PC-9 (cell line): ENCODE results near the gene RDM1. TPM values are rescaled to one million over a fixed set of nuclear protein-coding genes. Genes with fewer than 3 reads are reported as not detected.

Source experiments
- BruUV-seq: library from RNA; stranded (reverse); fragments of 400-500 nt; replicated peaks from 2 replicates; lab custom pipeline; 2021; lab: Mats Ljungman, UMichigan
- CTCF ChIA-PET: fragments of 300-600 bp; sonication (Branson Sonifier 250); formaldehyde crosslinking; loops from one replicate; lab custom pipeline; 2022; ENCODE audit warnings: antibody characterized with exemption; lab: Charles Lee
- POLR2A ChIA-PET: fragments of 300-600 bp; sonication (Branson Sonifier 250); formaldehyde crosslinking; loops from one replicate; lab custom pipeline; 2022; ENCODE audit warnings: antibody characterized with exemption; ENCODE audit not compliant: unreplicated experiment; lab: Charles Lee
- DNase-seq, 2 experiments: peaks; one replicate each; pipeline versions ENCODE4 v3.0.0 to v3.0.0-alpha.2; 2015 to 2022; ENCODE audit warnings: mixed read lengths in 1 of 2
- H2AFZ ChIP-seq: fragments of 200-600 bp; sonication (generic); 2 replicates; pipeline ENCODE4 v1.8.1; 2017; ENCODE audit warnings: antibody characterized with exemption
- H3F3A ChIP-seq: fragments of 200-600 bp; sonication (generic); 2 replicates; pipeline ENCODE4 v1.8.1; 2017; ENCODE audit warnings: antibody characterized with exemption, mild to moderate bottlenecking, low read depth; ENCODE audit not compliant: insufficient read depth
- H3K27ac ChIP-seq: fragments of 200-600 bp; sonication (generic); 2 replicates; pipeline ENCODE4 v1.6.1; 2016; ENCODE audit warnings: mixed run types
- H3K27me3 ChIP-seq: fragments of 200-600 bp; sonication (generic); 2 replicates; pipeline ENCODE4 v1.6.1; 2016; ENCODE audit warnings: low read depth, mixed run types; ENCODE audit not compliant: insufficient read depth
- H3K36me3 ChIP-seq: fragments of 200-600 bp; sonication (generic); 2 replicates; pipeline ENCODE4 v1.6.1; 2016; ENCODE audit warnings: low read depth, mixed run types
- H3K4me1 ChIP-seq: fragments of 200-600 bp; sonication (generic); replicated peaks from 2 replicates; pipeline ENCODE4 v1.6.1; 2016; ENCODE audit warnings: mixed run types; ENCODE audit not compliant: insufficient read depth
- H3K4me2 ChIP-seq: fragments of 200-600 bp; sonication (generic); 2 replicates; pipeline ENCODE4 v1.6.1; 2017; ENCODE audit warnings: mixed run types
- H3K4me3 ChIP-seq: fragments of 200-600 bp; sonication (generic); 2 replicates; pipeline ENCODE4 v1.6.1; 2016; ENCODE audit warnings: mixed run types
- H3K79me2 ChIP-seq: fragments of 200-600 bp; sonication (generic); 2 replicates; pipeline ENCODE4 v1.6.1; 2017; ENCODE audit warnings: low read depth, mixed run types
- H3K9me2 ChIP-seq: fragments of 200-600 bp; sonication (generic); 2 replicates; pipeline ENCODE4 v1.8.1; 2017; ENCODE audit warnings: mild to moderate bottlenecking; ENCODE audit not compliant: insufficient read depth
- H3K9me3 ChIP-seq: fragments of 200-600 bp; sonication (generic); 2 replicates; pipeline ENCODE4 v1.8.1; 2016; ENCODE audit warnings: low read depth; ENCODE audit not compliant: insufficient read depth
- H4K20me1 ChIP-seq: fragments of 200-600 bp; sonication (generic); 2 replicates; pipeline ENCODE4 v1.8.1; 2017; ENCODE audit not compliant: insufficient read depth
- EZH2 ChIP-seq: fragments of 200-600 bp; sonication (generic); IDR thresholded peaks from 2 replicates; pipeline ENCODE4 v1.8.0; 2017; ENCODE audit warnings: antibody characterized with exemption, low read depth
- intact Hi-C: fragments of 100-400 bp; cut with micrococcal nuclease; formaldehyde crosslinking; loops from one replicate; pipeline ENCODE4 v1.10.0; 2022; ENCODE audit not compliant: unreplicated experiment
- total RNA-seq: library from RNA; stranded (reverse); gene quantifications from 2 replicates; pipeline ENCODE4 v1.2.3, GENCODE V29; 2021
- TF ChIP-seq, protein P1 (sequence below): fragments of 200-600 bp; sonication (generic); conservative IDR thresholded peaks from 2 replicates; pipeline ENCODE4 v1.6.1; 2017; ENCODE audit warnings: mixed run types, antibody characterized with exemption, mild to moderate bottlenecking, moderate library complexity

Gene RDM1
- total RNA-seq, 1 experiment from 2014 or later, result 14.5 TPM

DNA sequence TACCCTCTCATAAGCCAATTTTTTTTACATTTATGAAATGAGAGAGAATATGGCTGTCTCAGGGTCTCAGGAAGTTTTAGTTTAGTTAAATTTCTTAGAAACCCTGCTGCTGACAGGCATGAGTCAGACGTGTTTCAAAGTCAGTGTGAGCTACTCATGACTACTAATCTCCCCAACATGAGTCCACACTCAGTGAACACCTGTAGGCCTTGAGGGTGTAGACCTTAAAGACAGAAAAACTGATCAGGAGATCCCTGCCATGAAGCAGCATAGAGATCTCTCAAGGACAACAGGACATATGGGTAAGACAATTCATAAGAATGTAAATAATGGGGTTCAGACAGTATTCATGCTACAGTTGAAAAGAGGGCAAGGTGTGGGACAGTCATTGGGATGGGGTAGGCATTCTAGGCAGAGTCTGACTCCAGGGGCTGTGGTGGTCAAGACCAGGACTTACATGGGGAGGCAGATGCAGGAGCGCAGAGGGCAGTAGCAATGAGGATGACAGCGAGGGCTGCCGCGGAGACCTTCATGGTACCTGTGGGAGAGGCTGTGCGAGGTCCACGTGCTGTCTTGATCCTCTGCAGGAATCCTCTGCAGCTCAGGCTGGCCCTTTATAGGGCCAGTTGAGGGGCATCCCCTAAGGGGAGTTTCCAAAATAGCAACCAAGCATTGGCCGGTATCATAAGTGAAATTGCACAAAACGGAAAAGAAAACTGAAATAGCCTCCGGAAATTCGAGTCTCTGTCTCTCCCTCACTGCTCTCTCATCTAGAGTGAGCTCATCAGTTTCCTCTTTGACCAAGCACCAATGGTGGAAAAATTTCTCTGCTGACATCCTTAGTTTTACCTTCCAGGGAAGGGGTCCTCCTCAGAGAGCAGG lies 50.6 kb downstream of the RDM1 start, which contains the start of gene CCL5:
TSS of gene CCL5 (minus strand) at position 588 of the 882 bp plus-strand sequence.
- H2AFZ ChIP-seq, result no peak within 1 kb of the TSS
- ChIA-PET CTCF (interaction anchor here (0.6 kb wide), 1 partner anchor 76 kb away, joined by 4 read pairs; no protein-coding TSS in a partner anchor), POLR2A (no interaction called here)
- H3K9me3 ChIP-seq, result no peaks in the 10 kb centered on the region
- no peak within 1 kb of the TSS for H3K4me3 ChIP-seq
- no peak within 1 kb of the TSS for H3K4me2 ChIP-seq
- no peak for DNase-seq
- H3K27me3 ChIP-seq, result no peaks in the 10 kb centered on the region
- H3K36me3 ChIP-seq, result no peaks in the 10 kb centered on the region
- no peak within 1 kb of the TSS for H3K27ac ChIP-seq
- H3K4me1 ChIP-seq, result no peaks in the 10 kb centered on the region
- no TSS peak for BruUV-seq
- H3F3A ChIP-seq, result no peaks in the 10 kb centered on the region
- no peaks in the 10 kb centered on the region for H3K9me2 ChIP-seq
- intact Hi-C loops, result no loop called here
- no peaks in the 10 kb centered on the region for H4K20me1 ChIP-seq
- TF ChIP-seq EZH2, result no peak
- TF ChIP-seq, protein P1, sequence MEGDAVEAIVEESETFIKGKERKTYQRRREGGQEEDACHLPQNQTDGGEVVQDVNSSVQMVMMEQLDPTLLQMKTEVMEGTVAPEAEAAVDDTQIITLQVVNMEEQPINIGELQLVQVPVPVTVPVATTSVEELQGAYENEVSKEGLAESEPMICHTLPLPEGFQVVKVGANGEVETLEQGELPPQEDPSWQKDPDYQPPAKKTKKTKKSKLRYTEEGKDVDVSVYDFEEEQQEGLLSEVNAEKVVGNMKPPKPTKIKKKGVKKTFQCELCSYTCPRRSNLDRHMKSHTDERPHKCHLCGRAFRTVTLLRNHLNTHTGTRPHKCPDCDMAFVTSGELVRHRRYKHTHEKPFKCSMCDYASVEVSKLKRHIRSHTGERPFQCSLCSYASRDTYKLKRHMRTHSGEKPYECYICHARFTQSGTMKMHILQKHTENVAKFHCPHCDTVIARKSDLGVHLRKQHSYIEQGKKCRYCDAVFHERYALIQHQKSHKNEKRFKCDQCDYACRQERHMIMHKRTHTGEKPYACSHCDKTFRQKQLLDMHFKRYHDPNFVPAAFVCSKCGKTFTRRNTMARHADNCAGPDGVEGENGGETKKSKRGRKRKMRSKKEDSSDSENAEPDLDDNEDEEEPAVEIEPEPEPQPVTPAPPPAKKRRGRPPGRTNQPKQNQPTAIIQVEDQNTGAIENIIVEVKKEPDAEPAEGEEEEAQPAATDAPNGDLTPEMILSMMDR, result no peak
- H3K79me2 ChIP-seq, result no peaks in the 10 kb centered on the region

DNA sequence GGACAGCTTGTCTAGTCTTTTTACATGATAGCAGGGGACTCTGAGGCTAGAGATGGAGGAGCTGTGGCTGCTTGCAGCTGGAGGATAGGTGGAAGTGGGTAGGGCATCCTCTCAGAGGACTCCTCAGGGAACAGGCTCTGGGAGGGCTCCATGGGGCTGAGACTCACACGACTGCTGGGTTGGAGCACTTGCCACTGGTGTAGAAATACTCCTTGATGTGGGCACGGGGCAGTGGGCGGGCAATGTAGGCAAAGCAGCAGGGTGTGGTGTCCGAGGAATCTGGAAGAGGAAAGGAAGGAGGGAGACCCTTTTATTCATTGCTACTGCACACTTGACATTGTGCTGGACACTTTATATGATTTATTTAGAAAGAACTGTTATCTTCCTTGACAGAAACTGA lies 52.2 kb downstream of the RDM1 start:
- no peaks in the 10 kb centered on the region for H3K9me2 ChIP-seq
- no peak overlapping the region for H3K4me3 ChIP-seq
- no peaks in the 10 kb centered on the region for H4K20me1 ChIP-seq
- no peaks in the 10 kb centered on the region for H3F3A ChIP-seq
- ChIA-PET POLR2A (no interaction called here), CTCF (no interaction called here)
- H3K79me2 ChIP-seq, result no peaks in the 10 kb centered on the region
- DNase-seq, result no peak
- BruUV-seq, result no TSS peak
- TF ChIP-seq EZH2, result no peak
- TF ChIP-seq, protein P1, result no peak
- no peaks in the 10 kb centered on the region for H3K4me1 ChIP-seq
- intact Hi-C loops, result no loop called here
- no peak overlapping the region for H2AFZ ChIP-seq
- H3K4me2 ChIP-seq, result no peak overlapping the region
- no peaks in the 10 kb centered on the region for H3K27me3 ChIP-seq
- H3K9me3 ChIP-seq, result no peaks in the 10 kb centered on the region
- H3K36me3 ChIP-seq, result no peaks in the 10 kb centered on the region
- H3K27ac ChIP-seq, result no peak overlapping the region

DNA sequence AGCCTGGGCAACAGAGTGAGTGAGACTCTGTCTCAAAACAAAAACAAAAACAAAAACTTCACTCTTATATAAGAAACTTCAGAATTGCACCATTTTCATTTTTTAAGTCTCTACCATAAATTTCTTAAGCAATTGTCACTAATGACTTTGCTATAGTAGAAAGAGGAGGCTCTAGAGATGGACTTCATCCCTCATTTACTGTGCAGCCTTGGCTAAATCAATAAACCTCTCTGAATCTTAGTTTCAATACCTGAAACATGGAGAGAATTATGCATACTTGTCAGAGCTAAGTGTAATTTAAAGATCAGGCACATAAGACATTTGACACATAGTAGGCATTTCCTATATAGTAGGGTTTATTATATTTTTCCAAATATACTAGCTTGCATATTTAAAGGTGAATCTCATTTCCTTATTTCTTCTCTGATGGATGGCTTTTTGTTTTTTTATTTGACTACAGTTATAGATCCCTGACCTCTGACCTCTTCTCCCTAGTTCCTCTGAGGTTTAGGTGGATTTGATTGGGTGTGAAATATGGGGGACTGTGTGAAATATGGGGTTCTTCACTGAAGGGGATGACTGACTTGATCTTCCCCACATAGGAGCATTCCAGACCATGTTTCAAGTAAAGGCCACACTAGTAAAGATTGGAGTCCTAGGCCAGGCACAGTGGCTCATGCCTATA lies 53.1 kb downstream of the RDM1 start:
- no TSS peak for BruUV-seq
- CTCF ChIA-PET, result no interaction called here
- Histone ChIP-seq H3K4me1 (no peaks in the 10 kb centered on the region), H4K20me1 (no peaks in the 10 kb centered on the region), H3K4me2 (no peak overlapping the region), H3K79me2 (no peaks in the 10 kb centered on the region), H3K27me3 (no peaks in the 10 kb centered on the region), H3K4me3 (no peak overlapping the region), H2AFZ (no peak overlapping the region), H3K36me3 (no peaks in the 10 kb centered on the region), H3K9me3 (no peaks in the 10 kb centered on the region), H3K27ac (no peak overlapping the region), H3K9me2 (no peaks in the 10 kb centered on the region), H3F3A (no peaks in the 10 kb centered on the region)
- POLR2A ChIA-PET, result no interaction called here
- no peak for DNase-seq
- TF ChIP-seq EZH2, result no peak
- TF ChIP-seq, protein P1, result no peak
- intact Hi-C loops, result no loop called here
